ENCODE data around the gene LSM14A.

DNA sequence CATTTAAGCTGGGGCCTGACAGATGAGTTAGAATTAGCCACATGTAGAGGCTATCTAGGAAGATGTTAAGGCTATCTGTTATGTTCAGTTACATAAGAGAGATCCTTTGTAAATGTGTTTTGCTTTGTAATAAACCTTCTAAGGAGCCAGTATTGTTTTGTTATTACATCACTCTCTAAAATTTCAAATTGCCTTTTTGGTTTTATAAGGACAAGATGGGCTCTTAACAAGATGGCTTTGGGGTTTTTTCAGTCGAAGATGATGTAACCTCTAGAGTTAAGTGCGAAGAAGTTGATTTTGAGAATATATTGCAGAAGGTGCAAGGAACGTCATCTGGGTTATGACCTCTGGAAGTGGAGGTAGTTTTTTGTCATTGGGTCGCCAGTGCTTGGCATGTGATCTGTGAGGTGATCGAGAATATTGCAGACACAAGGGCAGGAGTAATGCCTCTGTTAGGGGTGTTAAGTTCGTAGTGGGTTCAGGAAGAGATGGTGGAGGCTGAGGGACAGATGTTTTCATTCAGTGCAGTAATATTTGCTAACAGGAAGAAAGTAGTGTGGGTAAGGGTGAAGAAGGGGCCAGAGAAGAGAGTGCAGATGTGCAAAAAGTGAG lies 12.7 kb downstream of the LSM14A start:
- TF ChIP-seq, protein P1, sequence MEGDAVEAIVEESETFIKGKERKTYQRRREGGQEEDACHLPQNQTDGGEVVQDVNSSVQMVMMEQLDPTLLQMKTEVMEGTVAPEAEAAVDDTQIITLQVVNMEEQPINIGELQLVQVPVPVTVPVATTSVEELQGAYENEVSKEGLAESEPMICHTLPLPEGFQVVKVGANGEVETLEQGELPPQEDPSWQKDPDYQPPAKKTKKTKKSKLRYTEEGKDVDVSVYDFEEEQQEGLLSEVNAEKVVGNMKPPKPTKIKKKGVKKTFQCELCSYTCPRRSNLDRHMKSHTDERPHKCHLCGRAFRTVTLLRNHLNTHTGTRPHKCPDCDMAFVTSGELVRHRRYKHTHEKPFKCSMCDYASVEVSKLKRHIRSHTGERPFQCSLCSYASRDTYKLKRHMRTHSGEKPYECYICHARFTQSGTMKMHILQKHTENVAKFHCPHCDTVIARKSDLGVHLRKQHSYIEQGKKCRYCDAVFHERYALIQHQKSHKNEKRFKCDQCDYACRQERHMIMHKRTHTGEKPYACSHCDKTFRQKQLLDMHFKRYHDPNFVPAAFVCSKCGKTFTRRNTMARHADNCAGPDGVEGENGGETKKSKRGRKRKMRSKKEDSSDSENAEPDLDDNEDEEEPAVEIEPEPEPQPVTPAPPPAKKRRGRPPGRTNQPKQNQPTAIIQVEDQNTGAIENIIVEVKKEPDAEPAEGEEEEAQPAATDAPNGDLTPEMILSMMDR (IDR thresholded peaks at IDR 0.05), result no peak
- TF ChIP-seq POLR2A (IDR thresholded peaks at IDR 0.05; ENCODE audit: low read depth), result no peak
- no peak for TF ChIP-seq POLR2AphosphoS5 (IDR thresholded peaks at IDR 0.05)
